ENCODE measurements around the gene GLRX3.

DNA sequence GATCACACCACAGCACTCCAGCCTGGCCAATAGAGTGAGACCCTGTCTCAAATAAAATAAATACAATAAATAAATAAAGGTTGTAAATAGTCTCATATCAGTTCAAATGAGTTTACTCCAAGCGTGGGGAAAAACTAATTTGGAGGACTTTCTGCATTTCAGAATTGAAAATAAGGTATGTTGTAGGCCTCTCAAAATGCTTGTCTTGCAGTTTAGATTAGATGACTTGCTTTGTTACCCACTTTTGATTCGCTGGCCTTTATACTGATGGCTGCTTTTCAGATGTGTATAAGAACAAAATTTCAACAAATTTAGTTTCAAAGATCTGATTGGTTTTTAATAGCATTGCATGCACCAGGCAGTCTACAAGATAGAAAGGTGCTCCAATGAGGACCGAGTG, 23.4 kb upstream of the GLRX3 start:
- no peak for TF ChIP-seq POLR2AphosphoS5 (IDR thresholded peaks at IDR 0.05)
- TF ChIP-seq, protein P1, sequence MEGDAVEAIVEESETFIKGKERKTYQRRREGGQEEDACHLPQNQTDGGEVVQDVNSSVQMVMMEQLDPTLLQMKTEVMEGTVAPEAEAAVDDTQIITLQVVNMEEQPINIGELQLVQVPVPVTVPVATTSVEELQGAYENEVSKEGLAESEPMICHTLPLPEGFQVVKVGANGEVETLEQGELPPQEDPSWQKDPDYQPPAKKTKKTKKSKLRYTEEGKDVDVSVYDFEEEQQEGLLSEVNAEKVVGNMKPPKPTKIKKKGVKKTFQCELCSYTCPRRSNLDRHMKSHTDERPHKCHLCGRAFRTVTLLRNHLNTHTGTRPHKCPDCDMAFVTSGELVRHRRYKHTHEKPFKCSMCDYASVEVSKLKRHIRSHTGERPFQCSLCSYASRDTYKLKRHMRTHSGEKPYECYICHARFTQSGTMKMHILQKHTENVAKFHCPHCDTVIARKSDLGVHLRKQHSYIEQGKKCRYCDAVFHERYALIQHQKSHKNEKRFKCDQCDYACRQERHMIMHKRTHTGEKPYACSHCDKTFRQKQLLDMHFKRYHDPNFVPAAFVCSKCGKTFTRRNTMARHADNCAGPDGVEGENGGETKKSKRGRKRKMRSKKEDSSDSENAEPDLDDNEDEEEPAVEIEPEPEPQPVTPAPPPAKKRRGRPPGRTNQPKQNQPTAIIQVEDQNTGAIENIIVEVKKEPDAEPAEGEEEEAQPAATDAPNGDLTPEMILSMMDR (IDR thresholded peaks at IDR 0.05) = no peak

All from sigmoid colon (tissue), 4 donors.